DMS53 (cell line): ENCODE data around the gene NIFK.

Source experiments
- DNase-seq: peaks from one replicate; lab custom pipeline; 2025; lab: John Stamatoyannopoulos, UW

Gene NIFK

GRCh38 chr2:121736462-121737336 is at the start of gene NIFK:
NIFK (minus strand) TSS chr2:121736875; CDS start chr2:121736850, 25 bp downstream.
- peak; percentile 99 for DNase-seq

GRCh38 chr2:121783180-121783579 is 46.5 kb upstream of the NIFK start:
- DNase-seq = no peak

- peak; percentile 41 for DNase-seq
These were observed 42.2 kb upstream of the NIFK start for GRCh38 chr2:121778741-121779487.

- peak; percentile 87 for DNase-seq
These were observed 41.0 kb upstream of the NIFK start for GRCh38 chr2:121777699-121778058.

GRCh38 chr2:121776885-121777698 is 40.4 kb upstream of the NIFK start:
- DNase-seq = peak; percentile 59

GRCh38 chr2:121776361-121776760 is 39.7 kb upstream of the NIFK start:
- DNase-seq = peak; percentile 22

- no peak for DNase-seq
These were observed 37.6 kb upstream of the NIFK start for GRCh38 chr2:121774235-121774634.

GRCh38 chr2:121771976-121772742 is 35.5 kb upstream of the NIFK start:
- peak; percentile 72 for DNase-seq

GRCh38 chr2:121768143-121768755 is 31.6 kb upstream of the NIFK start:
- DNase-seq = no peak

GRCh38 chr2:121766624-121767023 is 29.9 kb upstream of the NIFK start:
- no peak for DNase-seq

- no peak for DNase-seq
These were observed 28.1 kb upstream of the NIFK start for GRCh38 chr2:121764681-121765228.

GRCh38 chr2:121755237-121756111 is 18.8 kb upstream of the NIFK start, which contains the start of gene TSN:
TSN (plus strand) TSS chr2:121755651; CDS start chr2:121755780, 129 bp downstream.
- peak; percentile 99 for DNase-seq

GRCh38 chr2:121754851-121755236 is 18.2 kb upstream of the NIFK start:
- DNase-seq = peak; percentile 29

GRCh38 chr2:121748202-121748601 is 11.5 kb upstream of the NIFK start:
- DNase-seq = peak; percentile 31

- DNase-seq = no peak
These were observed 9.4 kb upstream of the NIFK start for GRCh38 chr2:121746071-121746578.

- DNase-seq = no peak
These were observed 4.8 kb upstream of the NIFK start for GRCh38 chr2:121741450-121741849.

GRCh38 chr2:121740973-121741372 is 4.3 kb upstream of the NIFK start:
- no peak for DNase-seq

- no peak for DNase-seq
These were observed 574 bp downstream of the NIFK start for GRCh38 chr2:121736140-121736461.

- DNase-seq = peak; percentile 40
These were observed 1.1 kb downstream of the NIFK start for GRCh38 chr2:121735518-121736074.
